Measurements from ENCODE around the gene HOXB8. TPM values are rescaled to one million over a fixed set of nuclear protein-coding genes. Genes with fewer than 3 reads are reported as not detected.
A peak's percentile ranks its signal among the peaks of the same experiment; 100 is the strongest.

The HOXB8 gene
- total RNA-seq, 2 donors from 2014 or later, result not detected

DNA sequence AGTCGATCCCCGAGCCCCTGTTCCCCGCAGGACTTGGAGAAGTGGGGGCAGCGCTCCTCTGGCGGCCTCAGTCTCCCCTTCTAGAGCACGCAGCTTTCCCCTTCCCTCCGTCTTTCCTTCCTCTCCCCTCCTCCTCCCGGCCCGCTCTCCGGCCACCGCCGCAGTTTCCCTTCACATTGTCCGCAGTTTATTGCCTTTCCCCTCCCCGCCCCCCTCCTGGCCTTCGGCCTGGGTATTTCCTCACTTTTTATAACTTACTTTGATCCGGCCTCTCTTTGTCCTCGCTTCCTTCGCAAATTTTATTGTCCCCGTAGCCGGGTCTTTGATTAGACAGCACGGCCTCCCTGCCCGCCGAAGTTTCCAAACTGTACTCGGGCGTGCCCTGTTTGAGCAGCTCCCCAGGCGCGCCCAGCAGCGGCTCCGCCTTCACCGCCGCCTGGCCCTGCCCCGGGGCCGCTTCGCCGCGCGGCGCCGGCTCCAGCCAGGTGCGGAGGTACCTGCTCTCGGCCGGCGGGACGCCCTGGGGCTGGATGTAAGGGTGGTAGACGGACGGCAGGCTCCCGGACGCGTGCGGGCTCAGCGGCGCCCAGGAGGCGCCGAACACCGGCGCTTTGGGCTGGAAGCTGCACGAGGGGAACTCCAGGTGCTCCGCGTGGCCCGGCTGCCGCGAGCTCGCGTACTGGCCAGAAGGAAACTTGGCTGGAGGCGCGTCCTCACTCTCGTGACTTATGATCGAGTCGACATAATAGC is 10.6 kb upstream of the HOXB8 start:
- peaks cover 100% of the 10 kb centered on the region for H3K27me3 ChIP-seq (ENCODE audit: control insufficient read depth, insufficient read depth, low read length, poor library complexity, severe bottlenecking)
- peak overlapping the region; percentile 68 for H3K4me3 ChIP-seq (ENCODE audit: low read length)
- no peaks in the 10 kb centered on the region for H3K9me3 Mint-ChIP-seq
- H3K27ac Mint-ChIP-seq, result no peak overlapping the region
- no peak for TF ChIP-seq CTCF (conservative IDR thresholded peaks at IDR 0.05)
- WGBS, 2 experiments (ENCODE audit: insufficient coverage in 1 of 2, insufficient read length in 1 of 2), result 0 to 1% methylated on average over 29 to 69 of the region's 69 CpGs
- peak; percentile 91 for DNase-seq
- no peaks in the 10 kb centered on the region for H3K36me3 ChIP-seq (ENCODE audit: control insufficient read depth, insufficient read depth, low read length)
- no peak overlapping the region for H3K9ac ChIP-seq (ENCODE audit: extremely low read depth, low read length, poor library complexity, severe bottlenecking)
- peak overlapping the region; percentile 37 for H3K27ac ChIP-seq (ENCODE audit: low read depth, low read length)
- H3K9me3 ChIP-seq (ENCODE audit: control insufficient read depth, low read length), result peaks cover 8% of the 10 kb centered on the region
- H3K4me1 Mint-ChIP-seq, result peaks cover 3% of the 10 kb centered on the region
- peak overlapping the region; percentile 47 for H3K4me3 Mint-ChIP-seq
- H3K36me3 Mint-ChIP-seq (ENCODE audit: low read depth), result no peaks in the 10 kb centered on the region
- H3K4me1 ChIP-seq (ENCODE audit: control insufficient read depth, insufficient read depth, low read length), result no peaks in the 10 kb centered on the region
- H3K27me3 Mint-ChIP-seq (ENCODE audit: insufficient read depth), result peaks cover 99% of the 10 kb centered on the region

- no peaks in the 10 kb centered on the region for H3K36me3 Mint-ChIP-seq (ENCODE audit: low read depth)
- H3K9me3 ChIP-seq (ENCODE audit: control insufficient read depth, low read length), result peaks cover 8% of the 10 kb centered on the region
- peak overlapping the region; percentile 68 for H3K4me3 ChIP-seq (ENCODE audit: low read length)
- no peak overlapping the region for H3K9ac ChIP-seq (ENCODE audit: extremely low read depth, low read length, poor library complexity, severe bottlenecking)
- H3K4me3 Mint-ChIP-seq, result peak overlapping the region; percentile 47
- no peak for TF ChIP-seq CTCF (conservative IDR thresholded peaks at IDR 0.05)
- H3K27ac Mint-ChIP-seq, result no peak overlapping the region
- no peaks in the 10 kb centered on the region for H3K36me3 ChIP-seq (ENCODE audit: control insufficient read depth, insufficient read depth, low read length)
- peaks cover 100% of the 10 kb centered on the region for H3K27me3 ChIP-seq (ENCODE audit: control insufficient read depth, insufficient read depth, low read length, poor library complexity, severe bottlenecking)
- H3K27ac ChIP-seq (ENCODE audit: low read depth, low read length), result no peak overlapping the region
- H3K4me1 ChIP-seq (ENCODE audit: control insufficient read depth, insufficient read depth, low read length), result no peaks in the 10 kb centered on the region
- peaks cover 99% of the 10 kb centered on the region for H3K27me3 Mint-ChIP-seq (ENCODE audit: insufficient read depth)
- H3K4me1 Mint-ChIP-seq, result peaks cover 3% of the 10 kb centered on the region
- peak; percentile 87 for DNase-seq
- 0 to 1% methylated on average over 9 to 65 of the region's 66 CpGs for WGBS, 2 experiments (ENCODE audit: insufficient coverage in 1 of 2, insufficient read length in 1 of 2)
- no peaks in the 10 kb centered on the region for H3K9me3 Mint-ChIP-seq
Observed at GRCh38 chr17:48624544-48625494, 9.7 kb upstream of the HOXB8 start.

DNA sequence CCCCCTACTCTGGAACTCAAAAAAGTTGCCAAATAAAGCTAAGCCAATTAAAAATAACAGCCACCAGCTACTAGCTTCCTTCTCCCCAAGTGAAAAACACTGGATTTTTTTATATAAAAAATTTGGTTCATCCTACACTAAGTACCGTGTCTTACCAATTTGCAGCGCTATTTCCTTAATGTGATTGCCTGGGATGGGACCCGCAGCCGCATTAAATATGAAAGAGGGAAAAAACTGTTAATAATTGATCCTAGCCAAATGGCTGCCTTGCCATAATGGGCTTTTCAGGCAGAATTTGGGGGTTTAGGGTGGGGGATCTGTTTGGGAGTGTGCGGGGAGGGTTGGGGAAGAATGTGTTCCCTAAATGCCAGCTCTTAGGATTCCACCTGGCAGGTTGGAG is 9.0 kb upstream of the HOXB8 start:
- Histone ChIP-seq H3K27ac (ENCODE audit: low read depth, low read length) (no peak overlapping the region), H3K36me3 (ENCODE audit: control insufficient read depth, insufficient read depth, low read length) (no peaks in the 10 kb centered on the region), H3K4me1 (ENCODE audit: control insufficient read depth, insufficient read depth, low read length) (no peaks in the 10 kb centered on the region), H3K27me3 (ENCODE audit: control insufficient read depth, insufficient read depth, low read length, poor library complexity, severe bottlenecking) (peaks cover 100% of the 10 kb centered on the region), H3K9ac (ENCODE audit: extremely low read depth, low read length, poor library complexity, severe bottlenecking) (no peak overlapping the region), H3K9me3 (ENCODE audit: control insufficient read depth, low read length) (peaks cover 8% of the 10 kb centered on the region), H3K4me3 (ENCODE audit: low read length) (no peak overlapping the region)
- Mint-ChIP-seq H3K36me3 (ENCODE audit: low read depth) (no peaks in the 10 kb centered on the region), H3K27me3 (ENCODE audit: insufficient read depth) (peaks cover 99% of the 10 kb centered on the region), H3K9me3 (no peaks in the 10 kb centered on the region), H3K27ac (no peak overlapping the region), H3K4me3 (no peak overlapping the region), H3K4me1 (peaks cover 3% of the 10 kb centered on the region)
- DNase-seq, result no peak
- 22 to 40% methylated on average over 1 to 5 of the region's 5 CpGs for WGBS, 2 experiments (ENCODE audit: insufficient coverage in 1 of 2, insufficient read length in 1 of 2)
- TF ChIP-seq CTCF (conservative IDR thresholded peaks at IDR 0.05), result no peak
